NT2/D1 (cell line): ENCODE results near the gene TRIM13.
A peak's percentile ranks its signal among the peaks of the same experiment; 100 is the strongest.

Experiments used
- DNase-seq: peaks from one replicate; pipeline ENCODE4 v3.0.0-alpha.2; 2011; ENCODE audit warnings: low read depth, low spot score
- H3K27me3 ChIP-seq: 2 replicates; pipeline ENCODE4 v1.6.0; 2011; ENCODE audit warnings: mild to moderate bottlenecking; ENCODE audit not compliant: insufficient read length, insufficient read depth
- H3K36me3 ChIP-seq: 2 replicates; pipeline ENCODE4 v1.6.1; 2011; ENCODE audit warnings: mild to moderate bottlenecking, low read length, mixed read lengths; ENCODE audit not compliant: insufficient read depth, insufficient read length
- H3K4me1 ChIP-seq: 2 replicates; pipeline ENCODE4 v1.5.1; 2011; ENCODE audit not compliant: insufficient read depth, insufficient read length
- H3K4me3 ChIP-seq: 2 replicates; pipeline ENCODE4 v1.5.1; 2011; ENCODE audit warnings: low read depth; ENCODE audit not compliant: insufficient read length
- H3K9ac ChIP-seq: 2 replicates; pipeline ENCODE4 v1.6.0; 2011; ENCODE audit warnings: low read depth; ENCODE audit not compliant: insufficient read length
- H3K9me3 ChIP-seq: 2 replicates; pipeline ENCODE4 v1.5.1; 2011; ENCODE audit warnings: mild to moderate bottlenecking, low read length; ENCODE audit not compliant: insufficient read depth
- SUZ12 ChIP-seq: IDR thresholded peaks from 2 replicates; pipeline ENCODE4 v1.6.1; 2011; ENCODE audit not compliant: insufficient read length, insufficient read depth; ENCODE audit errors: extremely low read depth
- YY1 ChIP-seq: IDR thresholded peaks from 2 replicates; pipeline ENCODE4 v1.6.1; 2011; ENCODE audit not compliant: insufficient read length, insufficient read depth
- ZNF274 ChIP-seq: IDR thresholded peaks from 2 replicates; pipeline ENCODE4 v1.6.1; 2011; ENCODE audit warnings: mild to moderate bottlenecking, low read depth, low read length

TRIM13 gene

GRCh38 chr13:49958321-49958720 lies 38.5 kb upstream of the TRIM13 start:
- DNase-seq, result no peak
- Histone ChIP-seq H3K9ac (no peak overlapping the region), H3K4me3 (no peak overlapping the region), H3K27me3 (no peaks in the 10 kb centered on the region), H3K9me3 (no peaks in the 10 kb centered on the region), H3K4me1 (no peaks in the 10 kb centered on the region), H3K36me3 (no peaks in the 10 kb centered on the region)
- TF ChIP-seq SUZ12, result no peak
- TF ChIP-seq YY1, result no peak
- no peak for TF ChIP-seq ZNF274

GRCh38 chr13:49967456-49967855 lies 29.4 kb upstream of the TRIM13 start:
- Histone ChIP-seq H3K9ac (no peak overlapping the region), H3K27me3 (no peaks in the 10 kb centered on the region), H3K4me1 (no peaks in the 10 kb centered on the region), H3K9me3 (no peaks in the 10 kb centered on the region), H3K4me3 (no peak overlapping the region), H3K36me3 (no peaks in the 10 kb centered on the region)
- DNase-seq, result no peak
- TF ChIP-seq SUZ12 (no peak), ZNF274 (no peak), YY1 (no peak)

- Histone ChIP-seq H3K9ac (no peak overlapping the region), H3K27me3 (no peaks in the 10 kb centered on the region), H3K9me3 (no peaks in the 10 kb centered on the region), H3K36me3 (no peaks in the 10 kb centered on the region), H3K4me1 (no peaks in the 10 kb centered on the region), H3K4me3 (no peak overlapping the region)
- TF ChIP-seq YY1 (no peak), ZNF274 (no peak), SUZ12 (no peak)
- DNase-seq, result no peak
Observed at GRCh38 chr13:49972709-49973108, 24.1 kb upstream of the TRIM13 start.

GRCh38 chr13:49975826-49976225 lies 21.0 kb upstream of the TRIM13 start:
- H3K27me3 ChIP-seq, result no peaks in the 10 kb centered on the region
- H3K9me3 ChIP-seq, result no peaks in the 10 kb centered on the region
- DNase-seq, result no peak
- H3K9ac ChIP-seq, result no peak overlapping the region
- TF ChIP-seq YY1 (no peak), ZNF274 (no peak)
- no peaks in the 10 kb centered on the region for H3K4me1 ChIP-seq
- no peaks in the 10 kb centered on the region for H3K36me3 ChIP-seq
- no peak overlapping the region for H3K4me3 ChIP-seq

- H3K36me3 ChIP-seq, result no peaks in the 10 kb centered on the region
- peak; percentile 66 for DNase-seq
- H3K9me3 ChIP-seq, result no peaks in the 10 kb centered on the region
- H3K27me3 ChIP-seq, result no peaks in the 10 kb centered on the region
- H3K9ac ChIP-seq, result no peak overlapping the region
- H3K4me3 ChIP-seq, result no peak overlapping the region
- TF ChIP-seq SUZ12 (no peak), ZNF274 (no peak)
- no peaks in the 10 kb centered on the region for H3K4me1 ChIP-seq
Observed at GRCh38 chr13:49976314-49977258, 20.3 kb upstream of the TRIM13 start.

- no peaks in the 10 kb centered on the region for H3K27me3 ChIP-seq
- no peak overlapping the region for H3K9ac ChIP-seq
- H3K36me3 ChIP-seq, result no peaks in the 10 kb centered on the region
- no peaks in the 10 kb centered on the region for H3K4me1 ChIP-seq
- no peak overlapping the region for H3K4me3 ChIP-seq
- TF ChIP-seq YY1, result no peak
- TF ChIP-seq ZNF274, result no peak
- no peak for TF ChIP-seq SUZ12
- no peak for DNase-seq
- H3K9me3 ChIP-seq, result no peaks in the 10 kb centered on the region
Observed at GRCh38 chr13:49977992-49978391, 18.9 kb upstream of the TRIM13 start.

GRCh38 chr13:49980266-49980665 lies 16.6 kb upstream of the TRIM13 start:
- H3K36me3 ChIP-seq, result no peaks in the 10 kb centered on the region
- TF ChIP-seq YY1 (no peak), SUZ12 (no peak), ZNF274 (no peak)
- no peak overlapping the region for H3K9ac ChIP-seq
- no peak overlapping the region for H3K4me3 ChIP-seq
- H3K4me1 ChIP-seq, result no peaks in the 10 kb centered on the region
- H3K27me3 ChIP-seq, result no peaks in the 10 kb centered on the region
- no peak for DNase-seq
- H3K9me3 ChIP-seq, result no peaks in the 10 kb centered on the region
